Measurements from ENCODE around the gene SELENOV.

GRCh38 chr19:39531834-39532232 lies 16.9 kb downstream of the SELENOV start:
- no peak for TF ChIP-seq CTCF (IDR thresholded peaks at IDR 0.05 in 4 of 5, conservative IDR thresholded peaks at IDR 0.05 in 1 of 5)
- no peak for TF ChIP-seq POLR2A (IDR thresholded peaks at IDR 0.05)
